ENCODE measurements around the gene KCNH2. TPM values are rescaled to one million over a fixed set of nuclear protein-coding genes. Genes with fewer than 3 reads are reported as not detected.
A peak's percentile ranks its signal among the peaks of the same experiment; 100 is the strongest.

The KCNH2 gene
- total RNA-seq, 4 donors from 2014 or later, result 0.70 TPM; not detected in 3

DNA sequence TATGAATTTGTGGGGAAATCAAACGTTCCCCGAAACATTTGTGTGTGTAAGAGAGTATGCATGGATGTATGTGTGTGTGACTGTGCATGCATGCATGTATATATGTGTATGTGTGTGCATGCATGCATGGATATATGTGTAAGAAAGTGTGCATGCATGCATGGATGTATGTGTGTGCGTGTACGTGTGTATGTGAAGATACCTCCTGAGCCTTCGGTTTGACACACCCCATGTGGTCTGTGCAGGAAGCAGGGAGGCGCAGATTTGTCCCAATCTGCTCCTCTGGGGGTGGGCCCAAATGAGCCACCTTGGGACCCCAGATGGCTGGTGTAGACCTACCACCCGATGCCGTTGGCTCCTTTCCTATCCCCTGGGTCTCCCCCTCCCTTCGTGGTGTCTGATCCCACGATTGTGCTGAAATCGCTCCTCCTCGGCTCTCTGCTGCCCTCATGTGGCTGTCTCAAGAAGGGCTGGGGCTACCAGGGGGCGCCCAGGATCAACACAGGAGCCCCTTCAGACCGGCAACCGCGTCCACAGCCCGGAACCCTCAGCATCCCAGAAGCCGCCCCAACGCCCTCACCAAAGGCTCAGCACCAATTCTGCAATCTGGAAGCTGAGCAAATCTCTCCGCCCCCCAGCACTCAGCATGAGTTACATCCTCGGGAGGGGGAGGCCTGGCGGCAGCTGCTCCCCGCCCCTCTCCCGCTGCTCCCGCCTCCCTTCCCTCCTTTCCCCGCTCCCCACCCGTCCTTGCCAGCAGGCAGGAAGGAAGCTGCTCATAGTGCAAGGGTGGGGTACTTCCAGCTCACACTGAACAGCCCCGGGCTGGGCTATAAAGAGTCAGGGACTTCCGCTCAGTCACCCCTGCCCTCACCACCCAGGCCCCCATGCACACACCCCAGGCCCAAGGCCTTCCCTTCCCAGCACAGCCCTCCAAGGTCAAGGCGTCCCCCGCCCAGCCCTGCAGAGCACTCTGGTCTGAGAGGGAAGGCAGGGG is 10.4 kb upstream of the KCNH2 start:
- Histone ChIP-seq H3K27me3 (peaks cover 18% of the 10 kb centered on the region), H3K9me3 (no peaks in the 10 kb centered on the region), H3K4me1 (peaks cover 12% of the 10 kb centered on the region), H3K4me3 (no peak overlapping the region), H3K27ac (peak overlapping the region; percentile 20), H3K36me3 (no peaks in the 10 kb centered on the region)
- TF ChIP-seq CTCF (IDR thresholded peaks at IDR 0.05), result peak; percentile 57 to 74
- no peak for TF ChIP-seq POLR2AphosphoS5 (IDR thresholded peaks at IDR 0.05)
- TF ChIP-seq POLR2A (IDR thresholded peaks at IDR 0.05), result no peak
- 23% methylated on average over 17 of the region's 31 CpGs for WGBS
- DNase-seq (ENCODE audit: low spot score in 2 of 2), result peak in 1 of 2 donors; percentile 81

- Histone ChIP-seq H3K36me3 (no peaks in the 10 kb centered on the region), H3K4me1 (peaks cover 12% of the 10 kb centered on the region), H3K9me3 (no peaks in the 10 kb centered on the region), H3K4me3 (no peak overlapping the region), H3K27ac (no peak overlapping the region), H3K27me3 (peaks cover 29% of the 10 kb centered on the region)
- DNase-seq (ENCODE audit: low spot score in 2 of 2), result no peak
- 70% methylated on average over 2 of the region's 5 CpGs for WGBS
- no peak for TF ChIP-seq CTCF (IDR thresholded peaks at IDR 0.05)
- TF ChIP-seq EP300 (IDR thresholded peaks at IDR 0.05), result no peak
- no peak for TF ChIP-seq POLR2AphosphoS5 (IDR thresholded peaks at IDR 0.05)
- TF ChIP-seq POLR2A (IDR thresholded peaks at IDR 0.05), result no peak
Measured at GRCh38 chr7:150986556-150986955, 8.4 kb upstream of the KCNH2 start.

DNA sequence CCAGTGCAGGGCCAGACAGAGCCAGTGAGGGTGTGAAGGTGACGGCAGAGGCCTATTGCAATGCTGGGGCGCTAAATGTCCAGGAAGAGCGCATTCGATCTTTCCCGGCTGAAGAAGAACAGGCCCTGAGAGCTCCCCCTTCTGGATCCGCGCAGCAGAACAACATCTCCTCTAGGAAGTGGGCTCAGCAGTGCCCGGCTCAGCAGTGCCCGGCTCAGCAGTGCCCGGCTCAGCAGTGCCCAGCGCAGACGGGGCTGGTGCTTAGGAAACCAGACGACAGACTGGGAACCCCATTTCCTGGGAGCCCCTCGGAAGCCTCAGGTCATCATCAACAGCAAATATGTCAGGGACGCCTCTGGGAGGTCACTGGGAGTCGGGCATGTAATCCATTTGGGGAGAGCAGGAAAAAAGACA is 8.0 kb upstream of the KCNH2 start:
- 16% methylated on average over 8 of the region's 16 CpGs for WGBS
- H3K36me3 ChIP-seq, result no peaks in the 10 kb centered on the region
- no peak for DNase-seq (ENCODE audit: low spot score in 2 of 2)
- H3K27me3 ChIP-seq, result peaks cover 33% of the 10 kb centered on the region
- no peak overlapping the region for H3K27ac ChIP-seq
- no peak for TF ChIP-seq POLR2A (IDR thresholded peaks at IDR 0.05)
- TF ChIP-seq CTCF (IDR thresholded peaks at IDR 0.05), result peak in 1 of 2 donors; percentile 65
- no peak for TF ChIP-seq POLR2AphosphoS5 (IDR thresholded peaks at IDR 0.05)
- H3K9me3 ChIP-seq, result no peaks in the 10 kb centered on the region
- peaks cover 12% of the 10 kb centered on the region for H3K4me1 ChIP-seq
- no peak overlapping the region for H3K4me3 ChIP-seq

GRCh38 chr7:150983893-150984368 is 5.8 kb upstream of the KCNH2 start:
- no peaks in the 10 kb centered on the region for H3K9me3 ChIP-seq
- peaks cover 55% of the 10 kb centered on the region for H3K27me3 ChIP-seq
- H3K36me3 ChIP-seq, result no peaks in the 10 kb centered on the region
- H3K27ac ChIP-seq, result no peak overlapping the region
- 9% methylated on average over 2 of the region's 2 CpGs for WGBS
- TF ChIP-seq EP300 (IDR thresholded peaks at IDR 0.05), result no peak
- TF ChIP-seq POLR2A (IDR thresholded peaks at IDR 0.05), result no peak
- TF ChIP-seq CTCF (IDR thresholded peaks at IDR 0.05), result no peak
- TF ChIP-seq POLR2AphosphoS5 (IDR thresholded peaks at IDR 0.05), result no peak
- H3K4me3 ChIP-seq, result no peak overlapping the region
- H3K4me1 ChIP-seq, result peaks cover 13% of the 10 kb centered on the region
- DNase-seq (ENCODE audit: low spot score in 2 of 2), result no peak

DNA sequence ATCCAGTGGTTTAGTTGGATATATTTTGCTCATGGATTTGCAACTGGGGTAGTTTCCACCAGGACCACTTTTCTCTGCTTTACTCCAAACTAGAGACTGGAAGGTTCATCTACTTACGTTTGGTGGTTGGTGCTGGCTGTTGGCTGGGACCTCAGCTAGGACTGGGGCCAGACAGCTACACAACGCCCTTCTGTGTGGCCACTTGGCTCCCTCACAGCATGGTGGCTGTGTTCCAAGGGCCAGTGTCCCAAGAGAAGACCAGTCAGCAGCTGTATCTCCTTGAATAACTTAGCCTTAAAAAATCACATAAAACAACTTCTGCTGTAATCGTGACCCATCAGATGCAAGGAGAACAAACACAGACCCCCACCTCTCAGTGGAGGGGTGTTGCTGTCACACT is 4.2 kb upstream of the KCNH2 start:
- Histone ChIP-seq H3K27ac (no peak overlapping the region), H3K9me3 (no peaks in the 10 kb centered on the region), H3K36me3 (no peaks in the 10 kb centered on the region), H3K27me3 (peaks cover 64% of the 10 kb centered on the region), H3K4me1 (peaks cover 18% of the 10 kb centered on the region), H3K4me3 (no peak overlapping the region)
- DNase-seq (ENCODE audit: low spot score in 2 of 2), result no peak
- WGBS, result 37% methylated on average over 3 of the region's 3 CpGs
- TF ChIP-seq POLR2A (IDR thresholded peaks at IDR 0.05) (no peak), EP300 (IDR thresholded peaks at IDR 0.05) (no peak), POLR2AphosphoS5 (IDR thresholded peaks at IDR 0.05) (no peak), CTCF (IDR thresholded peaks at IDR 0.05) (no peak)

Measured in suprapubic skin (tissue), 4 donors.